Activated CD4-positive, alpha-beta T cell treated with anti-CD3 and anti-CD28 coated beads, Interleukin-2, Interleukin-4, amounts not matched to agents 100 ng/mL and 50 ng/mL, durations not matched to agents 16 hours and 8 hours (primary cell): ENCODE data around the gene SLC22A3.
A peak's percentile ranks its signal among the peaks of the same experiment; 100 is the strongest.
"Not testable (repeated sequence)": the region's sequence is repeated elsewhere in the genome, so short reads cannot be mapped to it uniquely, and the experiment has no call there.

Source experiments
- DNase-seq: peaks from one replicate; pipeline ENCODE4 v3.0.0-alpha.2; 2020; ENCODE audit warnings: low spot score

The SLC22A3 gene

GRCh38 chr6:160336200-160336599 is 12.0 kb upstream of the SLC22A3 start:
- DNase-seq: no peak

- DNase-seq: no peak
These were observed 10.9 kb upstream of the SLC22A3 start for GRCh38 chr6:160337301-160337700.

- DNase-seq: no peak
These were observed 10.2 kb upstream of the SLC22A3 start for GRCh38 chr6:160337991-160338390.

DNA sequence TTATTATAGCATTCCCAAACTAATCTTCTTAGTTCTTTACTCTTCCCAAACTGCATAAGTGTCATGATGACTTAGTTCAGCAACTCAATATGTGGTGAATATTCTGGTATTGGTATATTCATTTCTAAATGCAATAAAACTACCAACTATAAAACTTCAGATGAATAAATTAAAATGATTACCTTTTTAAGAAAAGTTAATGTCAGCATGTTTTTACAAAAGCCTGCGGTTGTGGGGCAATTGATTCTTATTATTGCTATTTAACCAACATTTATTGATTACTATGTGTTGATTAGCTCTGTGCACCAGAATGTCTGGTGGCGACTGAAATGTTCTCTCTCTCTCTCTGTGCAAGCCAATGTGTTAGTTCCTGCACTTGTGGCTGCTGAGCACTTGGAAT is 5.0 kb upstream of the SLC22A3 start:
- no peak for DNase-seq

GRCh38 chr6:160344271-160344670 is 3.9 kb upstream of the SLC22A3 start:
- DNase-seq: no peak

GRCh38 chr6:160347259-160348222 is 637 bp upstream of the SLC22A3 start:
- no peak for DNase-seq

GRCh38 chr6:160349020-160349441 is 853 bp downstream of the SLC22A3 start:
- DNase-seq: peak; percentile 8

DNA sequence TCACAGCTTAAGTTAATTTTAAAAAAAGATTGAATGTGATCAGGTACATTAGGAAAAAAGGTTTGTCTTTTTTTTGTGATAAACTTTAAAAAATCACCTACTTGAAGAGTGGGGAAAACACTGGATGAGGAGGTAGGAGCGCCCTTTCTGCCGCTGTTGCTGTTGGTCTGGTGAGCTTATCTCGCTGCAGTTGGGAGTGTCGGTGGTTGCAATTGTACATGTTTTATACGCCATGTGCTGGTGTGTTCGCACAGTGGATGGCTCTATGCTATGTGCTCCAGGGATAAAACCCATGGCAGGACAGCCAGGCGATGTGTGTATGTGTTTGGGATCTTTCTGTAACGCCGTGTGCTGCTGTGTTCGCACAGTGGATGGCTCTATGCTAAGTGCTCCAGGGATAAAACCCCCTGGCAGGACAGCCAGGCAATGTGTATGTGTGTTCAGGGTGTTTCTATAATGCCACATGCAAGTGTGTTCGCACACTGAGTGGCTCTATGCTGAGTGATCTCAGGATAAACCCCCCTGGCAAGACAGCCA is 1.7 kb downstream of the SLC22A3 start:
- DNase-seq: no peak

DNA sequence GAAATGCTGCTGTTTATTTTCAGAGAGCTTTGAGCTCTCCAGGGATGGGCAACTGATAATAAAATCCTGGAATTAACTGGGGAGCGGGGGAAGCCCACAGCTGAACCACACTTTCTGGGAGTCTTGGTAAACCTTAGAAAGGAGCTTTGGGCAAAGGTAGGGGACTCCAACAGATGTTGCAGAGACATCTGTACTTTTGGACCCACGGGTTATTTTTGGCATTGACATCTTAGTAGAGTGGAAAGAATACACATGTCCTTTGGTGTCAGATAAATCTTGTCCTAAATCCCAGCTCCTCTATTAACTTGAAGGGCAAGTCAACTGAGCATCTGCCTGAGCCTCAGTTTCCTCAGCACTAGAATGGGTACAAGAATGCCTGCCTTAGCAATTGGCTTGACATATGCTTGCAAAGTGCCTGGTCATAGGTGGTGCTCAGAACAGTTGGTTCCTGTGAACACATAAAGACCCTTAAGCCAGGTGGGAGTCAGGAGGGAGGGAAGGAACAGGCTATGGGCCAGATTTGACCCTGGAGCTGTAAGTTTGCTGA is 5.8 kb downstream of the SLC22A3 start:
- DNase-seq: no peak

DNA sequence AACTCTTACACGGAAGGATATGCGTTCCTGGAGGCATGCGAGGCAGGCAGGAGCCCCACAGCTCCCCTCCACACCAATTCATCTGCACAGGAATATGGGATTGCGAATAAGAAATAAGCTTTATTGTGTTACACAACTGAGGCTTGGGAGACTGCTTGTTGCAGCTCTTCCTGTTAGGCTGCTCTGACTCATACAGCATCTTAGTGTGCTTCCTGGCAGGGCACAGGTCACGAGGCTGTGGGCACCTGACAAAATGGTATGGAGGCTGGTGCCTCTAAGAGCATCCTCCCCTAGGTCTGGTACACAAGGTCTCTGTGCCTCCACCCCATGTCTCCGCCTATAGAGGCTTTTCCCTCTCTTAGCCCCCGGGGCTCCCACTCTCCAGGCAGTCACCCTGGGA is 6.8 kb downstream of the SLC22A3 start:
- peak; percentile 48 for DNase-seq

DNA sequence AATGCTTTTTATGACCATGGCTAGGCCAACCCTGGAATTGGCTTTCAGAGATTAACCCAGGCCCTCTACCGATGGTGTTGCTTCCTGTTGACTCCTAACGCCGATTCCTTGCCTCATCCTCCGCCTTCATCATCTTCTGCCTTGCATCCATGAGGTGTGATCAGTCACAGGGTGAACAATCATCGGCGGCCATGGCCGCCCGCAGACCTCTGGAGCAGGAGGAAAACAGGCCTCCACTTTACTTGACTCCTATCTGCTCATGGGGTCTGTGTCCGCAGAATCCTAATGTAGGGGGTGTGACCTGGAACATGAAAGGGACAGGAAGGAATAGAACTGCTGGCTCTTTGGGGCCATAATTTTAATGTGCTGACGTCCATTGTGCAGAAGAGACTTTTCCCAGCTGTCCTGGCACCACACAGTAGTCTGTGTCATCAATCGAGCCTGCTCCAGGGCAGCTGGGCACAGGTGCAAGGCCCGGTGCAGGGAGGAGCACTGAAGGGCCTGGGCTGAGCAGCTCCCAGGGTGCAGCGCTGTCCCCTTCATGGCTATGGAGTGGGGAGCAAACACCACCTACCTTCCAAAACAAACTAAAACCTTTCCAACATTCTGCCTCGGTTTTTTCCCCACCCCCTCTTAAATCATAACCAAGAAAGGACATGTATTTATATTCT is 8.0 kb downstream of the SLC22A3 start:
- no peak for DNase-seq

- no peak for DNase-seq
These were observed 8.9 kb downstream of the SLC22A3 start for GRCh38 chr6:160357088-160357487.

DNA sequence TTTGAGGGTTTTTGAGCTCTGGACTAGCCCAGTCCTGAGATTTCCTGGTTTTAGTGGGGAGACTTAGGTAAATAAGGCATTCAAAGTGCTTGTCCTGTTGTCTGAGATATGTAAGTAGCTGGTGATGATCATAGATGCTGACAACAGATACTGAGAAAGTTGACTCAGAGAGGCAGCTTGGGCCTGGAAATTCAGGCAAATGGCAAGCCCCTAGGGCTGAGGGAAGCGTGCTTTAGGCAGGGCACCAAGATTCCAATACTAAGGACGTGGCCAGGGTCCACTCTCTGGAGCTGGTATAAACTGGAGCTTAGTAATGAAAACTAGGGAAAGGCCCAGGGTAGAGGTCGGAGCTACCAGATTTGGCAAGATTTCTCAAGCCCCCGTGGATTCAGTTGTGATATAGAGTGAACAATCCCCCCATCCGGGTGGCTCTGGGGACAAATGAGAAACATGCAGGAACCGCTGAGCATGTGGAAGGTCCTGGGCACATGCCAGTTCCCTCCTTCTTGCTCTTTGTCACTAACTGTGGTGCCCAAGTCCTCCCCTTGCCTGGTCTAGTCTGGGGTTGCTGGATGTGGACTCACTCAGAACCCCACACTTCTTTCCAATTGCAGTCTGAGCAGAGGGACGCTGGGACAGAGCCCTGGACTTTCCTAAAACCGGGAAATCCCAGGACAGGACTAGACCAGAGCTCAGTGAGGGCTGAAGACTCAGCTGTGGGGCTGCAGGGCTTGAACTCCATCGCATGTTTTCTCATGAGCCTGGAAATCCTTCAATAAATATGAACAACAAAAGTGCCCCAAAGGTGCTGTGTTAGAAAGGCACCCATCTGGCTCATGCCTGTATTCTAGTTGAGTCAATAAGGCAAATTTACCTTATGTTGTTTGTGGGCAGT is 10.3 kb downstream of the SLC22A3 start:
- no peak for DNase-seq

- no peak for DNase-seq
These were observed 12.8 kb downstream of the SLC22A3 start for GRCh38 chr6:160360955-160361354.

DNA sequence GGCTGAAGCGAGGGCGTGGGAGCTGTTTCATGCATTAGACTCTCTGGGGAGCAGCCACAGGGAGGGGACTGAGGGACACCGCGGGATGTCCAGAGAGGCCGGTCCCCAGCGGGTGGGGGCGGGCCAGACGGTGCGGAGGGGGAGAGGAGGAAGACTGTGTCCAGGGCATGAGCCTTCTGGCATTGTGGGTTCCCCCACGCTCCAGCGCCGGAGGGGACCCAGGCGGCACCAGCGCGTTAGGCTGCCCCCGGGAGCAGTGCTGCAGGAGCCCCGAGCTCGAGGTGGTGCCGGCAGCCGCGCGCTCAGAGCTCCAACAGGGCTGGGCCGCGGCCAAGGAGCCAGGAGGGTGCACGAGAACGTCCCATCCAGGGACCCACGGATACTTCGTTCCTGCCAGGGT is 14.4 kb downstream of the SLC22A3 start:
- no peak for DNase-seq

- no peak for DNase-seq
These were observed 15.1 kb downstream of the SLC22A3 start for GRCh38 chr6:160363016-160363996.

GRCh38 chr6:160365117-160365516 is 16.9 kb downstream of the SLC22A3 start:
- DNase-seq: no peak

- DNase-seq: no peak
These were observed 19.8 kb downstream of the SLC22A3 start for GRCh38 chr6:160367798-160368547.

- DNase-seq: no peak
These were observed 20.5 kb downstream of the SLC22A3 start for GRCh38 chr6:160368670-160369069.

DNA sequence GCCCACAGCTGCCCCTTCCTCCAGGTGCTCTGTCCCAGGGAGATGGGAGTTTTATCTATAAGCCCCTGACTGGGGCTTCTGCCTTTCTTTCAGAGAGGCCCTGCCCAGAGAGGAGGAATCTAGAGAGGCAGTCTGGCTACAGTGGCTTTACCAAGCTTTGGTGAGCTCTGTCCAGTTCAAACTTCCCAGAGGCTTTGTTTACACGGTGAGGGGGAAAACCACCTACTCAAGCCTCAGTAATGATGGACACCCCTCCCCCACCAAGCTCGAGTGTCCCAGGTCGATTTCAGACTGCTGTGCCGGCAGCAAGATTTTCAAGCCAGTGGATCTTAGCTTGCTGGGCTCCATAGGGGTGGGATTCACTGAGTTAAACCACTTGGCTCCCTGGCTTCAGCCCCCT is 25.4 kb downstream of the SLC22A3 start:
- not testable (repeated sequence) for DNase-seq
